AG04450 (cell line): Measurements from ENCODE around the gene RUBCN. TPM values are rescaled to one million over a fixed set of nuclear protein-coding genes. Genes with fewer than 3 reads are reported as not detected.
A peak's percentile ranks its signal among the peaks of the same experiment; 100 is the strongest.
"Not testable (repeated sequence)": the region's sequence is repeated elsewhere in the genome, so short reads cannot be mapped to it uniquely, and the experiment has no call there.

Experiments
- CTCF ChIA-PET: fragments of 300-600, 350-600 bp; formaldehyde crosslinking; extraction: SDS; loops from one replicate; lab custom pipeline; 2022; ENCODE audit warnings: antibody characterized with exemption, inconsistent platforms; lab: Charles Lee
- POLR2A ChIA-PET: fragments of 350-600 bp; formaldehyde crosslinking; extraction: SDS; loops from one replicate; lab custom pipeline; 2021; ENCODE audit warnings: antibody characterized with exemption, inconsistent platforms; lab: Yijun Ruan, JAX
- DNase-seq: peaks from one replicate; pipeline ENCODE4 v3.0.0-alpha.2; 2011; ENCODE audit warnings: low read depth, low spot score
- H3K27ac ChIP-seq: one replicate; pipeline ENCODE4 v1.5.1; 2012; ENCODE audit warnings: low read depth, low read length, control low read depth
- H3K27me3 ChIP-seq: one replicate; pipeline ENCODE4 v1.6.0; 2012; ENCODE audit warnings: low read length; ENCODE audit not compliant: control insufficient read depth, insufficient read depth
- H3K4me3 ChIP-seq: 2 replicates; pipeline ENCODE4 v1.5.1; 2011; ENCODE audit warnings: mild to moderate bottlenecking, low read depth, low read length, control low read depth
- H3K9me3 ChIP-seq: 2 replicates; pipeline ENCODE4 v1.5.1; 2012; ENCODE audit warnings: low read length; ENCODE audit not compliant: control insufficient read depth, insufficient read depth
- polyA plus RNA-seq: library from polyadenylated mRNA; depleted of rRNA; stranded (reverse); fragments of >200 nt; gene quantifications from 2 replicates; pipeline ENCODE4 v1.2.3, GENCODE V29; 2011
- TF ChIP-seq, protein P1 (sequence below): IDR thresholded peaks from 2 replicates; pipeline ENCODE4 v1.5.1; 2011; ENCODE audit warnings: low read depth, low read length, control low read depth, inconsistent platforms

Gene RUBCN
- polyA plus RNA-seq, 1 experiment, result 9.4 TPM

DNA sequence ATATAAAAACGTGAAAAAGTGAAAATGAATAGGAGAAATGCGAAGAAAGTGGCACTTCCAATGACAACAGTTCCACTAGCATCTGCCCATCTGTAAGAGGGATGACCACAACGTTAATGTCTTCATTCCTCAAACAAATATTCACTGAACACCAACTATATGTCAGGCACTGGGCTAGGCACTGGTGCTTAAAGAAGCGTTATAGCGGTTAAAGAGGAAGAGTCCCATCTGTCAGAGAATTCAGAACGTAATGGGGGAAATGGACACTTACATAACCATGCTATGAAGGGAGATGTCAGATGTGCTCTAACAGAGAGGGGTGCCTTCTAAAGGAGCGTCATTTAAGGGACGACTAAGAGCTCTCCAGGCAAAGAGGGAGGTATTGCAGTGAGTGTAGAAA lies 8.2 kb downstream of the RUBCN start:
- DNase-seq, result no peak
- Histone ChIP-seq H3K27ac (no peak overlapping the region), H3K27me3 (no peaks in the 10 kb centered on the region), H3K4me3 (no peak overlapping the region), H3K9me3 (no peaks in the 10 kb centered on the region)
- TF ChIP-seq, protein P1, sequence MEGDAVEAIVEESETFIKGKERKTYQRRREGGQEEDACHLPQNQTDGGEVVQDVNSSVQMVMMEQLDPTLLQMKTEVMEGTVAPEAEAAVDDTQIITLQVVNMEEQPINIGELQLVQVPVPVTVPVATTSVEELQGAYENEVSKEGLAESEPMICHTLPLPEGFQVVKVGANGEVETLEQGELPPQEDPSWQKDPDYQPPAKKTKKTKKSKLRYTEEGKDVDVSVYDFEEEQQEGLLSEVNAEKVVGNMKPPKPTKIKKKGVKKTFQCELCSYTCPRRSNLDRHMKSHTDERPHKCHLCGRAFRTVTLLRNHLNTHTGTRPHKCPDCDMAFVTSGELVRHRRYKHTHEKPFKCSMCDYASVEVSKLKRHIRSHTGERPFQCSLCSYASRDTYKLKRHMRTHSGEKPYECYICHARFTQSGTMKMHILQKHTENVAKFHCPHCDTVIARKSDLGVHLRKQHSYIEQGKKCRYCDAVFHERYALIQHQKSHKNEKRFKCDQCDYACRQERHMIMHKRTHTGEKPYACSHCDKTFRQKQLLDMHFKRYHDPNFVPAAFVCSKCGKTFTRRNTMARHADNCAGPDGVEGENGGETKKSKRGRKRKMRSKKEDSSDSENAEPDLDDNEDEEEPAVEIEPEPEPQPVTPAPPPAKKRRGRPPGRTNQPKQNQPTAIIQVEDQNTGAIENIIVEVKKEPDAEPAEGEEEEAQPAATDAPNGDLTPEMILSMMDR, result no peak
- ChIA-PET CTCF (no interaction called here), POLR2A (no interaction called here)

DNA sequence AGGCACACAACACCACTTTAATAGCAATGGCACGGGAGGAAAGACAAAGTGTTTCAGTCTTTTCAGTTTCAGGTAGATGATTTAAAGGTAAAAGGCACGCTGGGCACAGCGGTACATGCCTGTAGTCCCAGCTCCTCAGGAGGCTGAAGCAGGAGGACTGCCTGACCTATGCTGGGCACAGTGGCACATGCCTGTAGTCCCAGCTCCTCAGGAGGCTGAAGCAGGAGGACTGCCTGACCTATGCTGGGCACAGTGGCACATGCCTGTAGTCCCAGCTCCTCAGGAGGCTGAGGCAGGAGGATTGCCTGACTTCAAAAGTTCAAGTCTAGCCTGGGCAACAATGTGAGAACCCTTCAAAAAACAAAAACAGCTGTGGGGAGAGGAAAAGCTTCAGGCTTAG lies 8.8 kb downstream of the RUBCN start:
- CTCF ChIA-PET, H3K27me3 ChIP-seq, POLR2A ChIA-PET, DNase-seq, H3K4me3 ChIP-seq, H3K9me3 ChIP-seq, H3K27ac ChIP-seq: not testable (repeated sequence)

DNA sequence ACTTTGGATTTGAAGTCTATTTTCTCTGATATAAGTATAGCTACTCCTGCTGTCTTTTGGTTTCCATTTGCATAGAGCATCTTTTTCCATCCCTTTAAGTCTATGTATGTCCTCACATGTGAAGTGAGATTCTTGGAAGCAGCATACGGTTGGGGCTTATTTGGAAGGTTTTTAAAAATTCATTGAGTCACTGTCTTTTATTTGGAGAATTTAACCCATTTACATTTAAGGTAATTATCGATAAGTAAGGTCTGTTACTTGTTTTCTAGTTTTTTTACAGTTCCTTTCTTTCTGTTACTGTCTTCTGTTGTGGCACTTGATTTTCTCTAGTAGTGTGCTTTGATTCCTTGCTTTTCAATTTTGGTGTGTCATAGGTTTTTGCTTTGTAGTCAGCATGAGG lies 14.0 kb downstream of the RUBCN start:
- DNase-seq, result no peak
- H3K27me3 ChIP-seq, result no peaks in the 10 kb centered on the region
- no peak overlapping the region for H3K27ac ChIP-seq
- peaks cover 4% of the 10 kb centered on the region; the same call in 1 of the 2 replicates for H3K9me3 ChIP-seq
- ChIA-PET POLR2A (no interaction called here), CTCF (no interaction called here)
- TF ChIP-seq, protein P1, result no peak
- H3K4me3 ChIP-seq, result no peak overlapping the region

DNA sequence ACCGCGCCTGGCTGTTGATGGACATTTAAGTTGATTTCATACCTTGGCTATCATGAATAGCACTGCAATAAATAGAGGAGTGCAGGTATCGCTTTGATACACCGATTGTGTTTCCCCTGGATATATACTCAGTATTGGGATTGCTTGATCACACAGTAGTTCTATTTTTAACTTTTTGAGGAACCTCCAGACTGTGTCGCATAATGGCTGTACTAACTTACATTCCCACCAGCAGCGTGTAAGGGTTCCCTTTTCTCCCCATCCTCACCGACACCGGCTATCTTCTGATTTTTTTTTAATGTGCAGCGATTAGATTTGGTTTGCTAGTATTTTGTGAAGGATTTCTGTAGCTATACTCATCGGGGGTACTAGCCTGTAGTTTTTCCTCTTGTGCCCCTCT lies 16.0 kb downstream of the RUBCN start:
- CTCF ChIA-PET, result no interaction called here

DNA sequence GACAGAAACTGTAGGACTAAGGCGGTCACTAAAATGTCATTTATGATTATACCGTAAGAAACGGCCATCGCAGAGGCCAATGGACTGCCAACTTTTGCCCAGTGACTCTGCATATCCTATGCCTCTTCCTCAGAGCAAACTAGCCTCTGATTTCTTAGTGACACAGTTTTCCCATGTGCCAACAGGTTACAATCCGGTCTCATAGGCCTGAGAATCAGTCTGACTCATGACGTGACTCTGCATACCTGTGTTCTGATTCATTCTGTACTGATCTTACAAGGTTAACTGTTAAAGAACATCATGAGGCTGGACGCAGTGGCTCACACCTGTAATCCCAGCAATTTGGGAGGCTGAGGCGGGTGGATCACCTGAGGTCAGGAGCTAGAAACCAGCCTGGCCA lies 17.8 kb downstream of the RUBCN start:
- Histone ChIP-seq H3K27ac (peak overlapping the region; percentile 68), H3K4me3 (no peak overlapping the region), H3K27me3 (no peaks in the 10 kb centered on the region), H3K9me3 (peaks cover 4% of the 10 kb centered on the region; the same call in 1 of the 2 replicates)
- TF ChIP-seq, protein P1, result no peak
- peak; percentile 49 for DNase-seq
- ChIA-PET POLR2A (no interaction called here), CTCF (no interaction called here)

More for the DNA sequence above, 16.0 kb downstream of the RUBCN start:
- Histone ChIP-seq H3K9me3 (peaks cover 4% of the 10 kb centered on the region; the same call in 1 of the 2 replicates), H3K27me3 (no peaks in the 10 kb centered on the region), H3K4me3 (no peak overlapping the region), H3K27ac (no peak overlapping the region)
- POLR2A ChIA-PET, result no interaction called here
- no peak for DNase-seq
- TF ChIP-seq, protein P1, result no peak

DNA sequence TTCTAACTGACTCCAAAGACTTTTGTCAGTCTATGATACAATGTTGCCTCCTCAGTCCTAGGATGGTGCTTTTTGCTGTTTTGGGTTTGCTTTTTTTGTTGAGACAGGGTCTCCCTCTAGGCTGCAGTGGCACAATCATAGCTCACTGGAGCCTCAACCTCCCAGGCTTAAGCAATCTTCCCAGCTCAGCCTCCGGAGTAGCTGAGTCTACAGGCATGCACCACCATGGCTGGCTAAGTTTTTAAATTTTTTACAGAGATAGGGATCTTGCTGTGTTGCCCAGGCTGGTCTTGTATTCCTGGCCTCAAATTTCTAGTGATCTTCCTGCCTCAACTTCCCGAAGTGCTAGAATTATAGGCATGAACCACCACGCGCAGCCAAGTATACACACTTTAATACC lies 22.5 kb downstream of the RUBCN start:
- no peak overlapping the region for H3K4me3 ChIP-seq
- no peak for DNase-seq
- H3K27ac ChIP-seq, result no peak overlapping the region
- TF ChIP-seq, protein P1, result no peak
- ChIA-PET CTCF (no interaction called here), POLR2A (no interaction called here)
- no peaks in the 10 kb centered on the region for H3K9me3 ChIP-seq
- H3K27me3 ChIP-seq, result no peaks in the 10 kb centered on the region
